ENCODE data around the gene CXCL8. TPM values are rescaled to one million over a fixed set of nuclear protein-coding genes. Genes with fewer than 3 reads are reported as not detected.

The CXCL8 gene
- total and polyA plus RNA-seq, 2 donors (not counting 3 experiments of a cell fraction or from before 2014, with no cell fraction given): 6.4 to 12.6 TPM

DNA sequence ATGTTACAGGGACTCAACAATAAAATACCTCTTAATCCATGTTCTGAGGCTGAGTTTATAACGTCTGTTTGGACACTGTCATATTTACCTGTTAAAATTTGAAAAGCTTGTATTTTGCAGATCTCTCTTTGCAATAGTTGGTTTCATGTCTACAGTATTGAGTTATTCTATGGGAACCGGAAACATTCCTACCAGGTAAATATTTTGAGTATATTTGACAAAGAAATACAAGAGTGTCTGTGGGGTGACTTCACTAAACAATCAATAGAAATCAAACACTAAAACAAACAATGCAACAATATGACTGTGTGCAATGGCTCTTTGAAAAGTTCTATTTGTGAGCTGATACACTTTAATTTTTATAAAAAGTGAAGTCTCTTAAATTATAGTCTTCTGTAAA, 47.7 kb upstream of the CXCL8 start:
- TF ChIP-seq JUN (IDR thresholded peaks at IDR 0.05; ENCODE audit: borderline replicate concordance, insufficient read depth, insufficient read length, low read depth): no peak
- DNase-seq (ENCODE audit: low read depth, low spot score) (no peak), FAIRE-seq (no peak)
- no peaks in the 10 kb centered on the region for H3K9me1 ChIP-seq (replicated peaks; ENCODE audit: control insufficient read depth, extremely low read depth, insufficient read depth, low read length)
- H2AFZ ChIP-seq (ENCODE audit: low read depth, low read length): no peak overlapping the region
- no peaks in the 10 kb centered on the region for H3K36me3 ChIP-seq (ENCODE audit: control insufficient read depth in 2 of 2, extremely low read depth in 1 of 2, insufficient read depth in 2 of 2, low read length in 2 of 2)
- no TSS peak for BruUV-seq (replicated peaks)
- H3K9me3 ChIP-seq (replicated peaks; ENCODE audit: control insufficient read depth, insufficient read depth, low read length): no peaks in the 10 kb centered on the region
- H3K79me2 ChIP-seq (ENCODE audit: control insufficient read depth, insufficient read depth, low read length): no peaks in the 10 kb centered on the region
- ChIA-PET CTCF (interaction anchor here (0.5 kb wide), 1 partner anchor 20 kb away, joined by 3 read pairs; no protein-coding TSS in a partner anchor), POLR2A (no interaction called here)
- no peak overlapping the region for H3K4me2 ChIP-seq (ENCODE audit: insufficient read depth, low read length)
- H4K20me1 ChIP-seq (replicated peaks; ENCODE audit: control insufficient read depth, extremely low read depth, insufficient read depth, low read length): no peaks in the 10 kb centered on the region
- H3K27ac ChIP-seq (ENCODE audit: insufficient read depth, low read depth, low read length): no peak overlapping the region
- H3K27me3 ChIP-seq (ENCODE audit: control insufficient read depth in 2 of 2, insufficient read depth in 2 of 2, low read length in 2 of 2): no peaks in the 10 kb centered on the region
- H3K4me3 ChIP-seq (replicated peaks in 1 of 3; ENCODE audit: insufficient read depth in 1 of 3, low read depth in 1 of 3, low read length in 3 of 3): no peak overlapping the region
- dilution Hi-C loops (cut with MboI; ENCODE audit: extremely low pct_ligation_motif_present, low sequenced_read_pairs): no loop called here
- intact Hi-C loops (cut with micrococcal nuclease): no loop called here
- H3K9ac ChIP-seq (replicated peaks; ENCODE audit: extremely low read depth, insufficient read depth, low read length): no peak overlapping the region
- H3K4me1 ChIP-seq (ENCODE audit: control insufficient read depth, extremely low read depth, insufficient read depth, low read length): peaks cover 6% of the 10 kb centered on the region

DNA sequence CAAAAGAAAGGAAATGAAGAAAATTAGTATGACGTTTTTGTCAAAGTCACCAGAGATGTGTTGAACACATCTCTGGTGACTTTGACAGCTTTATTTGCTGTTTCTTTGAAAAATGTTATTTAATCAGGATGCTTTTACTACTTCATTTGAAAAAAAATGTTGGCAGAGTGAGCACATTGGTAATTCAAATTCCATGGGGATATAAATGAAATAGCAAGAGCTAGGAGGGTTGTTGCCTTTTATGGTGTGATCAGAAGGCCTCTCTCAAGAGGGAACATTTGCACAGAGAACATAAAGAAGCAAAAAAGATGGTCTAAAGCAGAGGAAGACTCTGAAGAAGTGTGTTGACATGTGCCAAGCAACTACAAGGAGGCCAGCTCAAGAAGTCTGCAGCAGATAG, 46.6 kb upstream of the CXCL8 start:
- TF ChIP-seq, protein P1, sequence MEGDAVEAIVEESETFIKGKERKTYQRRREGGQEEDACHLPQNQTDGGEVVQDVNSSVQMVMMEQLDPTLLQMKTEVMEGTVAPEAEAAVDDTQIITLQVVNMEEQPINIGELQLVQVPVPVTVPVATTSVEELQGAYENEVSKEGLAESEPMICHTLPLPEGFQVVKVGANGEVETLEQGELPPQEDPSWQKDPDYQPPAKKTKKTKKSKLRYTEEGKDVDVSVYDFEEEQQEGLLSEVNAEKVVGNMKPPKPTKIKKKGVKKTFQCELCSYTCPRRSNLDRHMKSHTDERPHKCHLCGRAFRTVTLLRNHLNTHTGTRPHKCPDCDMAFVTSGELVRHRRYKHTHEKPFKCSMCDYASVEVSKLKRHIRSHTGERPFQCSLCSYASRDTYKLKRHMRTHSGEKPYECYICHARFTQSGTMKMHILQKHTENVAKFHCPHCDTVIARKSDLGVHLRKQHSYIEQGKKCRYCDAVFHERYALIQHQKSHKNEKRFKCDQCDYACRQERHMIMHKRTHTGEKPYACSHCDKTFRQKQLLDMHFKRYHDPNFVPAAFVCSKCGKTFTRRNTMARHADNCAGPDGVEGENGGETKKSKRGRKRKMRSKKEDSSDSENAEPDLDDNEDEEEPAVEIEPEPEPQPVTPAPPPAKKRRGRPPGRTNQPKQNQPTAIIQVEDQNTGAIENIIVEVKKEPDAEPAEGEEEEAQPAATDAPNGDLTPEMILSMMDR (IDR thresholded peaks at IDR 0.05; ENCODE audit: extremely low read depth in 1 of 2, insufficient read depth in 1 of 2, low read depth in 1 of 2, low read length in 2 of 2): no peak
- TF ChIP-seq FOS (IDR thresholded peaks at IDR 0.05; ENCODE audit: borderline replicate concordance, insufficient read depth, low read length): no peak
- H2AFZ ChIP-seq (ENCODE audit: low read depth, low read length): no peak overlapping the region
- ChIA-PET POLR2A (interaction anchor here (0.6 kb wide), 1 partner anchor 17 kb away, joined by 3 read pairs; no protein-coding TSS in a partner anchor), CTCF (interaction anchor here (1.0 to 1.5 kb wide), 2 partner anchors 9 to 345 kb away, joined by 3 to 4 read pairs; partner anchors contain the start of gene CXCL3)
- H4K20me1 ChIP-seq (replicated peaks; ENCODE audit: control insufficient read depth, extremely low read depth, insufficient read depth, low read length): no peaks in the 10 kb centered on the region
- no peaks in the 10 kb centered on the region for H3K9me1 ChIP-seq (replicated peaks; ENCODE audit: control insufficient read depth, extremely low read depth, insufficient read depth, low read length)
- H3K4me2 ChIP-seq (ENCODE audit: insufficient read depth, low read length): no peak overlapping the region
- no peaks in the 10 kb centered on the region for H3K27me3 ChIP-seq (ENCODE audit: control insufficient read depth in 2 of 2, insufficient read depth in 2 of 2, low read length in 2 of 2)
- H3K27ac ChIP-seq (ENCODE audit: insufficient read depth, low read depth, low read length): no peak overlapping the region
- H3K79me2 ChIP-seq (ENCODE audit: control insufficient read depth, insufficient read depth, low read length): no peaks in the 10 kb centered on the region
- no peak for FAIRE-seq
- DNase-seq (ENCODE audit: low read depth, low spot score): no peak
- H3K4me1 ChIP-seq (ENCODE audit: control insufficient read depth, extremely low read depth, insufficient read depth, low read length): peaks cover 15% of the 10 kb centered on the region
- dilution Hi-C loops (cut with MboI; ENCODE audit: extremely low pct_ligation_motif_present, low sequenced_read_pairs) (no loop called here), intact Hi-C loops (cut with micrococcal nuclease) (no loop called here)
- H3K36me3 ChIP-seq (ENCODE audit: control insufficient read depth in 2 of 2, extremely low read depth in 1 of 2, insufficient read depth in 2 of 2, low read length in 2 of 2): no peaks in the 10 kb centered on the region
- no TSS peak for BruUV-seq (replicated peaks)
- H3K9me3 ChIP-seq (replicated peaks; ENCODE audit: control insufficient read depth, insufficient read depth, low read length): no peaks in the 10 kb centered on the region
- no peak overlapping the region for H3K4me3 ChIP-seq (replicated peaks in 1 of 3; ENCODE audit: insufficient read depth in 1 of 3, low read depth in 1 of 3, low read length in 3 of 3)
- H3K9ac ChIP-seq (replicated peaks; ENCODE audit: extremely low read depth, insufficient read depth, low read length): no peak overlapping the region
